GM20000 (cell line): ENCODE measurements around the gene CAPZB.

ENCODE experiments used
- DNase-seq: peaks from one replicate; pipeline ENCODE4 v3.0.0; 2012; ENCODE audit warnings: low spot score
- CTCF ChIP-seq: IDR thresholded peaks from 2 replicates; pipeline ENCODE4 v1.5.1; 2012; ENCODE audit warnings: mild to moderate bottlenecking, control low read depth; ENCODE audit errors: extremely low read depth, missing control alignments

The CAPZB gene

GRCh38 chr1:19322481-19322880 is 162.9 kb downstream of the CAPZB start:
- no peak for DNase-seq
- no peak for TF ChIP-seq CTCF

- TF ChIP-seq CTCF, result no peak
- no peak for DNase-seq
Measured at GRCh38 chr1:19321071-19321470, 164.3 kb downstream of the CAPZB start.

DNA sequence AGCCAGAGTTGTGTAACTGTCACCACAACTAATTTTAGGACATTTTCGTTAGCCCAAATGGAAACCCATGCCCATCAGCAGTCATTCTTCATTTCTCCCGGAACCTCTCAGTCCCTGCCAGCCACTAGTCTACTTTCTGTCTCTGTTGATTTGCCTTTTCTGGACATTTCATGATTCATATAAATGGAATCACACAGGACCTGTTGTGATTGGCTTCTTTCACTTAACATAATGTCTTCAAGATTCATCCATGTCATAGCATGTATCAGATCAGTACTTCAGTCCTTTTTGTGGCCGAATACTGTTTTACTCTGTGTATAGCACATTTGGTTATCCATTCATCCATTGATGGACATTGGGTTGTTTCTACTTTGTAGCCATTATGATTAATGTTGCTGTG is 166.1 kb downstream of the CAPZB start:
- TF ChIP-seq CTCF, result no peak

DNA sequence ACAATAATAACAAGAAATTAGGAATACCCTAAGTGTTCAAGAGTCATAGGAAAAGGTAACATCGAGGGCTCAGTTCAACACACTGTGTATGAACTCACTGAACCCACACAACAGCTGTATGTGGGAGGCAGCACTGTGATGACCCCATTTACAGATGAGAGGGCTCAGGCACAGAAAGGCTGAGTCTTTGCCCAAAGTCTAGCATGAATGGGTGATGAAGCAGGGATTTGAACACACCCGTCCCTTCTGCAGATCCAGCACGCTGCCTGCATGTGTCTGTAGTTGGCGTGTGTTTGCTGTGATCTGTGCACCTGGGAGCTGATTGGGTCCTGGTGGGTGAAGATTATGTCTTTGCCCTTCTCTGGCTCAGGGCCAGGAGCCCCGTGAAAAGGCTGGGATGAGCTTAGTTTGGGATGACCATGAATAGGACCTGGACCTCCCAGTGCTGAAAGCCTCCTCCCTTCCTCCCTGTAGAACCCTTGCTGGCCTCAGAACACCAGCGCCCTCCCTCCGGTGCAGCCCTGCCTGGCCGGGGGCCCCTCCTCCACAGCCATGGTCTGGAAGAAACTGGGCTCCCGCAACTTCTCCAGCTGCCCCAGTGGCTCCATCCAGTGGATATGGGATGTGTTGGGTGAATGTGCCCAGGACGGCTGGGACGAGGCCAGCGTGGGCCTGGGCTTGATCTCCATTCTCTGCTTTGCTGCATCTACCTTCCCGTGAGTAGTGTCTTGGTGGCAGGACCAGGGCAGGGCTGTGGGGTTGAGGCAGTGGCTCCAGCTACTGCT is 168.0 kb downstream of the CAPZB start:
- DNase-seq, result no peak
- no peak for TF ChIP-seq CTCF

More for the DNA sequence above, 166.1 kb downstream of the CAPZB start:
- no peak for DNase-seq

GRCh38 chr1:19315378-19316198 is 169.8 kb downstream of the CAPZB start:
- TF ChIP-seq CTCF, result no peak
- DNase-seq, result peak; percentile 65

- peak; percentile 29 for DNase-seq
- no peak for TF ChIP-seq CTCF
Measured at GRCh38 chr1:19313961-19314882, 171.1 kb downstream of the CAPZB start.
